Right ventricle myocardium inferior (tissue), 1 donor: ENCODE data around the gene LACTB. TPM values are rescaled to one million over a fixed set of nuclear protein-coding genes. Genes with fewer than 3 reads are reported as not detected.

Experiments
- ATAC-seq: fragments of 200-7000 bp; cut with Tn5 transposase; one replicate; pipeline ENCODE4 v1.9.1; 2020; ENCODE audit warnings: mild to moderate bottlenecking, moderate library complexity
- DNase-seq: peaks from one replicate; pipeline ENCODE4 v3.0.0; 2021; ENCODE audit errors: missing footprints
- intact Hi-C: fragments of 100-400 bp; cut with DNase I; formaldehyde crosslinking; loops from one replicate; pipeline ENCODE4 v1.11.0; 2022
- total RNA-seq: library from RNA; stranded (reverse); fragmentation: NEBNext Ultra II Directional; extraction: Animal tissue kit (Norgen Biotek cat#: 25700); gene quantifications from one replicate; pipeline ENCODE4 v1.2.1, GENCODE V29; 2021
- donor health status: DM: no; HTN: yes; CAD: no; lungs with severe emphysema.

Gene LACTB
- total RNA-seq, 1 donor from 2014 or later, result 29.5 TPM

DNA sequence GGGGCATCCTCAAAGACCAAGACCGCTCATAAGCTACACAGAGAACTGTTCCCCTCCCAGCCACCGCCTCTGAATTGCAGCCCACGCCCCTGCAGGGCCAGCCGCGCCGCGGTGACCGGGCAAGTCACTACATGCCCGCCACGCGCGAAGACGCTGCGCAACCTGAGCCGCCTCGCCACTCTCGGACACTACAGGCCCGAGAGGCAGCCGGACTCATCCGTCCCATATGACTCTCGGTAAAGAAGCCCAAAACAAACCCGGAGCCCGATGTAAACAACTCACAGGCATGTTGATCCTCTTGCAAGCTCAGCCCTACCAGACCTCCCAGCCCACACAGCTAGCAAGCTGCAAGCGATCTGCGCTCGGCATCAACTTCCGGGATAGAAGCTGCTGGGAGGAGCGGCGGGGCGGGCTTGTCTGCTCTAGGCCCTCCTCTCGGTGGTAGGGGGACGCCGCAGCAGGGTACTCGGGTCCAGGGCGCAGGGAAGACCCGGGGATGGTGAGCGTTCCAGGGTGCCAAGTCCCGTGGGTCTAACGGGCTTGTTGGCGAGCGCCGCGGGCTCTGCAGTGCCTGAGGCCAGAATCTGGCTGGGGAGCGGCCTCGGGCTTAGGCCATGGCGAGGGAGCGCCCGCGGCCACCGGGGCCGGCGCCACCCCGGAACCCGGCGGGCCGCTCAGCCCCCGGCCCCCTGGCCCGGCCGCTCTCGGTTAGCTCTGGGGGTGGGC lies 35.6 kb downstream of the LACTB start, which contains the start of gene RPS27L:
Gene RPS27L, minus strand, starts transcription at position 360 of the 726 bp plus-strand sequence. Its CDS starts 72 bp downstream, at position 288.
- ATAC-seq, result peak; percentile 98
- peak; percentile 97 for DNase-seq
- intact Hi-C loops, result loop anchor here (2.0 to 10.0 kb wide), 4 partner anchors 32 to 120 kb away; partner anchors contain the start of genes APH1B, LACTB and RAB8B

DNA sequence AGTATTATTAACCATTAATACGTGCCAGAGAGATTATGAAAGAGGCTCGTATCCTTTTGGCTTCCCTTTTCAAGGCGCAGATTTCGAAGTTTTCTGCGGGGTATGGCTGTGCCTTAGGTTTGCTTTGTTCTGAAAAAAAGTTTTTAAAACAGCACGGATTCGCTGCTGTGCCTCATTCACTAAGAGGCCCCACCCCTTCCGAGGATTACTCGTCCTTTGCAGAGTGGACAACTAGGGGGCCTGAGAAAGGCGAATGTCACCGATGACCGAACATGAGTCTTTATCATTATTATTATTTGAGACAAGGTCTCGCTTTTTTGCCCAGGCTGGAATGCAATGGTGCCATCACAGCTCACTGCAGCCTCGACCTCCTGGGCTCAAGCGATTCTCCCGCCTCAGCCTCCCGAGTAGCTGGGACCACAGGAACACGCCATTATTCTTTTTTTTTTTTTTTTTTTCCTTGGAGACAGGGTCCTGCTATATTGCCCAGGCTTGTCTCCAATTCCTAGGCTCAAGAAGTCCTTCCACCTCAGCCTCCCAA lies 36.3 kb downstream of the LACTB start:
- ATAC-seq (peak; percentile 64), DNase-seq (no peak)
- intact Hi-C loops, result loop anchor here (2.0 to 10.0 kb wide), 4 partner anchors 31 to 119 kb away; partner anchors contain the start of genes APH1B, LACTB and RAB8B

DNA sequence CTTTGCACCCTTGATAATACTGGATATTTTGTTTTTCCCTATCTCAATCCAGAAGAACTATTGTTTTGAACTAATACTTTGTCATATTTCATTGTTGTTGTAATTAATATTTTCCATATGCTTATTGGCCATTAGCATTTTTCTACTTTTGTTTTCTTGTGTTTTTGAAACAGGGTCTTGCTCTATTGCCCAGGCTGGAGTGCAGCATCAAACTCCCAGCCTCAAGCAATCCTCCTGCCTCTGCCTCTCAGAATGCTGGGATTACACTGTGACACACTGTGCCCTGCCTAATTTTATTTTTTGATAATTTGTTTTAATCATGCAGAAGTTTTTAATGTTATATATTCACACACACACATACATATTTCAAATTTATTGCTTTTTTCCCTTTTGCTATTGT lies 39.0 kb downstream of the LACTB start:
- intact Hi-C loops, result no loop called here
- no peak for DNase-seq
- ATAC-seq, result no peak

DNA sequence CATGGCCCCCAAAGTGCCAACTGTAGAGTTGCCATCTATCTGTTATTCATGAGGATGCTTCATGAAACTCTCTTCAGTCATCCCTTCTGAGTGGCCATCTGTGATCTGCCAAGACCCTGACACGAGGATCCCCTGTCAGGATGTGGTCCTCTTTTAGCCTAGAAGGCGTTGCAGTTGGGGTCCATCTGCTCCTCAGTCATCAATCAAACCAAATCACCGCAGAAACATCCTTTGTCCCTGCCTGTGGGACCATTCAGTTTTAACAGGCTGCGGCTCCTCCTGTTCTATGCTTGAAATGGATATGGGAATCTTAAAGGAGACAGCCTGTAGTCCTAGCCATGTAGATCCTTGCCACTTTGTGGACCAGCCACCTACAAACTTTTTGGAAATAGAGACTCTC lies 41.6 kb downstream of the LACTB start:
- ATAC-seq, result no peak
- DNase-seq, result no peak
- intact Hi-C loops, result no loop called here

DNA sequence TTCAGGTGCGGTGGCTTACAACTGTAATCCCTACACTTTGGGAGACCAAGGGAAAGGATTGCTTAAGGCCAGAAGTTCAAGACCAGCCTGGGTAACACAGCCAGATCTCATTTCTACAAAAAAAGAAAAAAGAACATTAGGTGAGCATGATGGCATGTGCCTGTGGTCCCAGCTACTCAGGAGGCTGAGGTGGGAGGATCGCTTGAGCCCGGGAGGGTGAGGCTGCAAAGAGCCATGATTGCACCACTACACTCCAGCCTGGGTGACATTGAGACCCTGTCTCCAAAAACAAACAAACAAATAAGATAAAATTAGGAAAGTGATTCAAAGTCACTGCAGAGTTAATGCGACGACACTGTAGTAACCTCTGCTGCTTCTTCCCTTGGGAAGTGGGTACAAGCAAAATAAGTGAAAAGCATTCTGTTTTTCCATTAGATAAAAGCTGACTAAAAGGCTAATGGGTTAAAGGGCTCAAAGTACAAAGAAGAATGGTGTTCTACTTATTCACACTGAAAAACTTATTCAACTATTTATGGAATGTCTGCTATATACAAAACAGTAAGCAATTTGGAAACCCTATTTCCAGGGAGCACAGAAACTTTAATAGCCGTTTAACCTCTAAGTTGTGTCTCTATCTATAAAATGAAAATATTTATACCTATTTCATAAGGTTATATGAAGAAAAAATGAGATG lies 43.7 kb downstream of the LACTB start:
- DNase-seq, result no peak
- intact Hi-C loops, result no loop called here
- ATAC-seq, result no peak

DNA sequence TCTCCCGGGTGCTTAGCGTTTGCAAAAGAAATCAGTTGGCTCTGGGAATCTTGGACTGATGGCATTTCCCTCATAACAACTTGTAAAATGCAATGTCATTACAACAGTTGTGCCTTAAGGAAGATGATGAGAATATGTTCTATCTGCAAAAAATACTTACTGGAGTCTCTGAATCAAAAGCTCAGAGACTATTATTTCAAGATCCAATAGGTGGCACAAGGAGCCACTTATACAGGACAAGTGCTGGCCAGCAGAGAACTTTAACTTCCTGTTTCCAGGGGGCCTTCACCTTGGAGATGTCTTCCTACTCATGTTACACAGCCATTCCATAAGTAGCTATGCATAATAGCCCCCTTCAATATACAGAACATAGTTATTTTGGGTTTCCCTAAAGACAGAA lies 44.6 kb downstream of the LACTB start:
- intact Hi-C loops, result no loop called here
- no peak for DNase-seq
- ATAC-seq, result no peak

DNA sequence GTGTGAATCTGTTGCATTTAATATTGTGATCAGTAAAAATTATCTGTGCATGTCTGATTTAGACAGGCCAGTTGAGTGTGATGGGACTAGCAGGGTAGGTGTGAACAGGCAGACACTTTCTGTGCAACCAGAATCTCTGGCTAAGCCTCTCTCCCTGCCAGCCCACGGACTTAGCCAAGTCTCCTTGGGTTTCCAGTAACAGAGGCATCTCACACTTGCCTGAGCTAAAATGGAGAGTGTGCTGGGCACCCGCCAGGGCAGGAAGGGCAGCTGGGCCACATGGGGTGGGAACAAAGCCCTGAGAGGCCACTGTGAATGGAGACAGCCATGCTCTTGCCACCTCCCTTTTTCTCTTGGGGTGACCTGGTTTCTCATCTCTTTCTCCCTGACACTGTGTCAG lies 48.1 kb downstream of the LACTB start:
- no peak for DNase-seq
- no peak for ATAC-seq
- intact Hi-C loops, result no loop called here

DNA sequence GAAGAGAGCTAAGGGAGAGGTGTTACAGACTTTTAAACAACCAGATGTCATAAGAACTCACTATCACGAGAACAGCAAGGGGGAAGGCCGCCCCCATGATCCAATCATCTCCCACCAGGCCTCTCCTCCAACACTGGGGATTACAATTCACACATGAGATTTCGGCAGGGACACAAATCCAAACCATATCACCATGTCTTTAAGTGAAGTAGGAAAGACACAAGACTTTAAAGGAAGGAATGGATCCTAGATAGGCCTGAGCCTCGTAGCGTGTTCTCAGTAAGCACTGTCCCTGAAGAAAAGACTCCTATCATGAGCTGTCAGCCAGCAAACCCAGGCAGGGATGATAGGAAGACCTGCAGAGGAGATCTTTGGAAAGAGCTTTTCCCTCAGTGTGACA lies 50.7 kb downstream of the LACTB start:
- DNase-seq, result no peak
- no peak for ATAC-seq
- intact Hi-C loops, result no loop called here

DNA sequence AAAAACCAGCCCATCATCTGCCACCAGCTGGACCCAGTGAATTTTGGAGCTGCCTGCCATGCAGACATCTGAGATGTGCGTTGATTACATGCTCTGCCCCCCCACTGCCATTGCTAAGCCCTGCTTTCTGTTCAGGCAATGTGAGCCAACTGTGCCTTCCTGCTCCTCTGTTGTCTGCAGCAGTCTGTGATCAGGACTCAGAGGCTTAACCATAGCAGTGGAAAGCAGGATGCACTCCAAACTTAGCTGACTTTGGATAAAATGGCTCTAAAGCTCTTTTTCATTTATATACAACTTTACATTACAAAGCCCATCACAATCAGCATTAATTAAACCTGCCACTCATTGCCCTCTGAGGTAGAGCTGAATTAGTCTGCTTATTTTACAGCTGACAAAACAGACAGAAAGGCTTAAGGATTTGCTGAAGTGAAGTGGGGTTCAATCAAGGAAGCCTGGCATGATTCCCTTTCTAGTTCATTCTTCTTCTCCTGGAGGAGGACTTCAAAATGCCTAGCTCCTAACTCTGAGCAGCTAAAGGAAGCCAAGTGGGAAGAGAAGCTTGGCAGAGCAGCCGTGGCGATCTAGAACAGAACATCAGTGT lies 51.3 kb downstream of the LACTB start:
- intact Hi-C loops, result no loop called here
- DNase-seq, result no peak
- no peak for ATAC-seq

DNA sequence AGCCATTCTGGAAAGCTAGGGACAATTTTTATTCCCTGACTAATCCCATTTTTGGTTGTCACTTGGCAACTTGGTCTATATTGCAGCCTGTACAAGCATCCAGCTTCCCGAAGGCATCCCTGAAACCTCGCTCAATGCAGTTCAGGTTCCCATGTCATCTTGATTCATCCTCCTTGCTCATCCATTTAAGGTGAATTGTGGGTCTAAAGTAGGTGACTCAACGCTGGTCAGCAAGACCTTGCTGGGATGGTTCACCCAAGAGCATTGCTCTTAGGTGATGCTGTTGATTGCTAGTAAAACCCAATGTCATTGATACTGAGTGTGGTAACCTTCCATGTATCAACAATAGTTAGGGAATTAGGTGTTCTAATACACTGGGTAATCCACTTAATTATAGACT lies 54.6 kb downstream of the LACTB start:
- DNase-seq (no peak), ATAC-seq (no peak)
- intact Hi-C loops, result no loop called here

DNA sequence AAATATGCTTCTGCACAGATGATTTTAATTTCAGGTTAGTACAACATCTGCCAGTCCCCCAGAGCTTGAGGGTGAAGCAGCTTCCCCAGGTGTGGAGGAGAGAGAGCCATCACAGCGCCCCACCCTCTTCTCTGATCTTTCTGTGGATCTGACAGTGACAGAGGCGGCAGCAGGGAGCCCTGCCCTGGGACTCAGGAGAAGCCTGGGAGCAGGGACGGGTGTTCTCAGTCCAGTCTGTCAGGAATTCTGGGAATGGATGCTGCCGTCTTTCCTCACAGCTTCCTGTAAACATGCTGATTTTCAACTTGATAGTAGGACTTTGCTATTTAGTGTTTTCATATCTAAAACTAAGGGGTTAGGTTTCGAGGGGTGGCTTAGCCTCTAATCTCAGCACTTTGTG lies 56.4 kb downstream of the LACTB start:
- DNase-seq, result no peak
- ATAC-seq, result no peak
- intact Hi-C loops, result no loop called here

DNA sequence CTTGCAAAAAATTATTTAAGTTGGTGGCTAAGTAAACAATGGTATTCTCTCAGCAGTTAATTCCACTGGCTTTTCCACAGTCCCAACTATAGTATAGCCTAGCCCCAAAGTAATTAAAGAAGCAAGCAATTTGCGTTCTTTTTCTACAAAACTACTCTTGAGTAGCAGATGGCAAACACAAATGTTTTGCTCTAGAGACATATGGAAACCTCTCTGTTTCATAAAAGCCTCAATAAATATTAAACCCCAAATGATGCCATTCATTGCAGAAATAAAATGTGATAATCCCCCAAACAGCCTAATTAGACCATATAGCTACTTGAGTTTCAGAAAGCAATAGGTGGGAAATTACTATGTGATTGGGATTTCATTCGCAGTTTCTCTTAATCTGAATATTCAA lies 59.1 kb downstream of the LACTB start:
- intact Hi-C loops, result no loop called here
- no peak for DNase-seq
- no peak for ATAC-seq

DNA sequence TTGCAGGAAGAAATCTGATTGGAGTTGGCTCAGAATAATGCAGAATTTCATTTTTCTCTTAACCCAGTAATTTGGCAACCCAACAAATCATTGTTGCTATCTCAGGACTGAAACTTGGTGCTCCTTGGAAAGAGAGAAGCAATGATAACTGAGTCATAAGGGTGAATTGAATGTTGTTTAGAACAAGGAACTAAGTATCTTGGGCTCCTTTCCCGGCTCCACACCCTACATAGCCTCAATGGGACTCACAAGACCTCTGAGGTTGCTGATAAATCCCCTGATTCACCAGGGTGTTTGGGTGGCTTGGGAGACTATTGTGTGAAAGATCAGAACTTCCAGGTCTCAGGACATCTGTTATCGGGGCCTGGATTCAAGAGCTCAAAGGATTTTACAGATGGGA lies 60.0 kb downstream of the LACTB start:
- DNase-seq (no peak), ATAC-seq (no peak)
- intact Hi-C loops, result no loop called here

DNA sequence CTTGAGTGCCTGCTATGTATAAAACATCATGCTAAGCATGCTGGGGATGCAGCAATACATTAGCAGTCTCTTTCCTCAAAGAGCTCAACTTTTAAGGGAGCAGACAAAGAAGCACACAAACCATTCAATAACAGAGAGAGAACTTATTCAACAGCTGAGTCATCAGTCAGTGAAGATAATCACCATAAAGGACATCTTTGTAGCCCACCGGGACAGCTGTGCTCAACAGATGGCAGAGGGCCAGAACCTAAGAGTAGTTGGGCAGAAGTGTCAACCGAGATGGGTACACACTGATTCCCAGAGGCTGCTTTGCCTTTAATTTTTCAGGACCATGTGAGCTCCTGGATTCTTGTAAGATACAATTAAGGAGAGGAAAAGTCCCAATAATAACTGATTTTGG lies 63.5 kb downstream of the LACTB start:
- intact Hi-C loops, result no loop called here
- DNase-seq, result no peak
- ATAC-seq, result no peak

DNA sequence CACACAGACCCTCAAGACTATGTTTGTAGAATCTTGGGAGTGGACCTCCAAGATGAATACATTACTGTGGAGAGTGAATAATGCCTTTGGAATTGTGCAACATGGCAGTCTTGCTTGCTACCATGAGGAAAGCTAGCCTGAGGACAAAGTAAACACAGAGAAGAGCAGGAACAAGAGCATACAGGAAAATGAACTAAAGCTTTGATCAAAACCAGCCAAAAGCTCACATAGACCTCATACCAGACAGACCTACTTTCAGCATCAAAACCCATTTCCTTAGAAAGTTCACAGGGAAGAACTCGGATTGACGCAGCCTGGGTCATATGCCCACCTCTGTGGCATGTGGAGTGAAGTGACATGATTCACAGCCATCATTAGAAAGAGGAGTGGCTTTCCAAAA lies 64.4 kb downstream of the LACTB start:
- DNase-seq (no peak), ATAC-seq (no peak)
- intact Hi-C loops, result no loop called here

DNA sequence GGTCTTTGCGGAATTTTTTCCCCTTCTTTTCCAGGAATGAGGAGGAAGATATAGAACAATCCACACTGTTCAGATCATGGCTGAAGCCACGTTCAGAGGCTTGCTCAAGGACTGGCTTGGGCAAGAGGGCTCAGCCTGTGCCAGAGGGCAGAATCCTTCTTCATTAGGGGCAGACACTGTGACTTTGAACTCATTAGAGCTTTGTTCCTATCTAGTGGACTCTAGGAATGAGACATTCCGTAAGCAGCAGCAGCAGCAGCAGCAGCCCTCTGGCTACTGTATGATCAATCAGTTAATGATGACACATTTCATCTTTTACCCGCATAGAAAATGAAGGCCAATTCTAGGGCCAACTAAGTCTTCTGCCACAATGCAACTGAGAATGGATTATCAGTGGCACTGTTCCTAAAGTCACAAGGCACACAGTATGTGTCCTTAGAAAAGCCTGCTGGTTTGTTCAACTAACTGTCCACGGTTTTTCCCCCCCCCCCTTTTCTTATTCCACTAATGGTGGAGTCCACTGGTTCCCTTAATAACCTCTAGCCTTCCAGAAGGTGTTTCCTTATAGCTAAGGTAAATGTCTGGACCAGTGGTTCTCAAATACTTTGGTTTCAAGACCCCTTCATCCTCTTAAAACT lies 66.0 kb downstream of the LACTB start:
- intact Hi-C loops, result loop anchor here (2.0 kb wide), 2 partner anchors 31 to 89 kb away; partner anchors contain the start of genes APH1B and RPS27L

DNA sequence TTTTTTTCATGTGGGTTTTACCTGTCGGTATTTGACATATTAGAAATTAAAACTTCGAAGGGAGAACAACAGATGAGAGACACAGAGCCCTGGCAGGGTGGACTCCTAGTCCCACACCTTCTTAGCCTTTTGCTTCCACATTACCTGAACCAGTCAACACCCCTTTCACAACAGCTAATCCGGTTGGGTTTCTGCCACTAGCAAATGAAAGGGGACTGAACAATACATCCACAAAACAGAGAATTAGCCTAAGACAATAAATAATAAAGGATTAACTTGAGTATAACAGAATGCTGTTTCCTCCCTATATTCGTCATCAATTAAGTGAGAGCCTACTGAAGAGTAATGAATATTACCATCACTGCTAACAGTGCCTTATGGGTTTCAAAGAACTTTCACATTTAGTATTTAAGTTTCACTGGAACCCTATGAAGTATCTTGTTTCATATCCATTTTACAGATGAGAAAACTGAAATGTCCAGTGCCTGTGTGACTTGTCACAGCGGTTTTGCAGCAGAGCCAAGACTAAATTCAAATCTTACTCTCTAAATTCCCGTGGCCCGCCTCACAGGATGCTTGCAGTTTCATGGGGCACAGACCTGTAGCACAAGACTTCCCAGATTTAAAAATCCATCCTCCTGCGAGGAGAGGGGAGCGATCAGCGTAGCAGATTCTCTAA lies 66.7 kb downstream of the LACTB start:
- intact Hi-C loops, result loop anchor here (2.0 kb wide), 2 partner anchors 32 to 88 kb away; partner anchors contain the start of genes APH1B and RPS27L
- DNase-seq (no peak), ATAC-seq (no peak)

More for the DNA sequence above, 66.0 kb downstream of the LACTB start:
- DNase-seq (no peak), ATAC-seq (no peak)
